Measurements from ENCODE around the gene MYO1G.
"Not testable (repeated sequence)": the region's sequence is repeated elsewhere in the genome, so short reads cannot be mapped to it uniquely, and the experiment has no call there.

MYO1G gene

DNA sequence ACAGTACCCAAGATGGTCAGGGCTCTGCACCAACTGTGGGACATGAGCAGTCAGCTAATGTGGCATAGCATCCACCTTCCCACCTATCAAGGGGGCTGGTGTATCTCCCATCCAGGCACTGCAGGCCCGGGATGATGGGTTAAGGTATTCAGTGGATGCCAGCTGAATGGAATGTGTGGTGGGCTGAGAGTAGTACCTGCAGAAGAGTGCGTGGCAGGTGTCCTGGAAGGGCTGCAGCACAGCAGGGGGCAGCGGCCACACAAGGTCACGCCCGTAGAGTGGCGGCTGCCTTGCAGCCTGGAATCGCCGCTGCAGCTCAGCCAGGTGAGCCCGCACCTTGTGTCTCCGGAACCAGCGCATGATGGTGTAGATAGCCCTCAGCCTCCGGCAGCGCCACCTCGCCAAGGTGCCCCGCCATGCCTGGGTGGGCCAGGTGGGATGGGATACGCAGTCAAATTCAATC, 13.3 kb downstream of the MYO1G start:
- DNase-seq: no peak

DNA sequence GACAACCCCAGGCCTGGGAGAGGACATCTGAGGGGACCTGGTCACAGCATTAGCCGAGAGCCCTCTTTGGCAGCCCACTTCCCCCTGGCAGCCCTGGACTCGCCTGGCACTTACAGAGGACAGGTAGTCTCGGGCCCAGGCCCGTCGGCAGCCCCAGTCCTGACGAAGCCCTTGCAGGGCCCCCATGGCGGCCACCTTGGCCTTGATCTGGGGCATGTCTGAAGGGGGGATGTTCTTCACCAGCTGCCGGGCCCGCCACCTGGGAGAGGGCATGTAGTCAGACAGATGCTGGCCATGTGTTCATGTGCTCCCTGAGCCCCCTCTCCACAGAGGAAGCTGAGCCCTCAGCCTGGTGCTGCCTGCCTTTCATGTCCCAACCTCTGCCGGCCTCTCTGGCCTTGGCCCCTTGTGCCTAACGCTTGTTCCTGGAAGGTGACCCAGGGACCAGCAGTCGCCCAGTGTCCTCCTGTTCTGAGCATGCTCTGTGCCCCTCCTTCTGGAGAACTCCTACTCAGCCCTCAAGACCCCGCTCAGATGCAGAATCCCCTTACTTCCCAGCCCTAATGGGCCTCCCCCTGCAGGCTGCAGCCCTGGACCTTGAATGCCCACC, 13.9 kb downstream of the MYO1G start:
- DNase-seq: peak; percentile 35

DNA sequence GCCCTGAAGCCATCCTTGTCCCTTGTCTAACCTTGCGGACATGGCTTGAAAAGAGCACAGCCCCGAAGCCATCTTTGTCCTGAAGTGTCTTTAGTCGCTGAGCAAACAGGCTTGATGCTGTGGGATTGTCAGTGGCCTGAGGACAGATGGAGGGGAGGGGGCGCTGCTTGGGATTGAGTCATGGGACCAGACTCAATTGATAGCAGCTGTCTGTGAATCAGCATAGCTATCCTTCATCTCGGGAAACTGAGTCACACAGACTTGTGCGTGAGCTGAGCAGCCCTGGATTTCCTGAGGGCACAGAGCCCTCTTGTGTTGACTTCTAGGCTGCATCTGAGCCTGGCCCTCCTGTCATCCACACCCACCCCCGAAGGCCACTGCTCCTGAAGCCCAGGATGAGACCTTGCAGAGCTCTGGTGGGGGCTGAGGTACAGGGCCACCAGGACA, 14.4 kb downstream of the MYO1G start:
- DNase-seq: peak; percentile 33

DNA sequence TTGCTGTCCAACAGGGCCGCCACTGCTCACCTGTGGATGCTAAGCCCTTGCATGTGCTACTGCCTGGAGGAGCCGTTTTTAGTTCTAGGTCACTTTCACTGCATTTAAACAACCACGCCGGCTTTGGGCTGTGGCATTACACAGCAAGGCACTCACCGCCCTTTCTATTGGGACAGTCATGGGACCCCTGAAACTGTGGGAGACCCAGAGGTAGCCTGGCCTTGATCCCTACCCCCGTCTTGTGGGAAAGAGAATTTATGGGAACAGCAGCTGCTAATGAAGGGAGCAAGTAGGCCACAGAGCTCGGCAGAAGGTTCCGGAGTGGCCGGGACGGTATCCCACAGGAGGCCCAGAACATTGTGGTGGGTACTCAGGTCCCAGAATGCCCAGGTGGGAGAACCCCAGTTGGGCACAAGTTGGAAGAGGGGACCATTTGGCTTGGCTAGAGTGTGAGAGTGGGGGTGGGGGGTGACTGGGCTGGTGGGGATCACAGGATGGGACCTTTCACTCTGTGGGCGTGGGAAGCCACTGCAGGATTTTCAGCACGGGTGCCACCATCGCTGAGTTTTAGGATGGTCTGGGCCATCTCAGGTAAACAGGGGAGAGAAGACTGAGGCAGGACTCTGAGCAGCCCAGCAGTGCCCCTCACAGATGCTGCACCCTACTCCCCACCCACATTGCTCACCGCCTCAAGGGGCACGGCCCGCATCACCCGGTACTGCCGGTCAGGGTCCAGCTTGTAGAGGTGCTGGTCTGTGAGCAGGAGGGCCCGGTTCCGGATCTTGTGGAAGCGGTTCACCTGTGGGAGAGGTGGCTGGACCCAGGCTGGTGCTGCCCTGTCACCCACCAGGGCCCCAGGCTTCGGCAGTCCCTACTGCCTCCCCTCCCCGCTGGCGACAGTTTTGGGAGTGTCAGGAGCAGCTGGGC, 15.2 kb downstream of the MYO1G start:
- no peak for DNase-seq

DNA sequence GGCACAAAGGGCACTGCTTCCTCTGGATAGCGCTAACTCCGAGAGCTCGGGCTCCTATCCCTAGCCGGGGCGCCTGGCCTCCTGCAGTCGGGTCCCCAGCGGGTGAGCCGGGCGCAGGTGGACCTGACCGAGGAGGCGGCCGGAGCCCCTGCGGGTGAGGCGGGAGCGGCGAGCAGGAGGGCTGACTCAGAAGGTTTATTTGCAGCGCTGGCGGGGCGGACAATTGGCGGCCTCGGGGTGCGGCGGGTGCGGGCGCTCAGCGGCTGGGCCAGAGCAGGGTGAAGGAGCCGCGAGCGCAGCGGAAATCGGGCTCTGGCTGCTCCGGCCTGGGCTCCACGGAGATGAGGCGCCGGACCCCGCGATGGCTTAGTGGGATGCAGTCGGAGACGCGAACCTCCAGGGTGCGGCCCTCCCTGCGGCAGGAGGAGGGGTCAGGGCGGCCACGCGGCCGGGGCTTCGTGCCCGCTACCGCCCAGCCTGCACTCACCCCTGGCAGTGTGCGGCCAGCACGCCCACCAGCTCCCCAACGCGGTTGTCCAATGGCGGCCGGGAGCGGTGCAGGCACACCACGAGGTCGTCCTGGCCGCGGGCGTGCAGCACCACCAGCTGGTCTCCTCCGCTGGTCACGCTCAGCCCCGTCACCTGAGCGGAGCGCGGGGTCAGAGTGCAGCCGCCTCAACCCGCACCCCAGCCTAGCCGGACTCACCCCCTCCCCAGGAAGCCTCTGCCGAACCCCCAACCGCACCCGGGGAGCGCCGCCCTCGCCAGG, 16.1 kb downstream of the MYO1G start:
- peak; percentile 37 for DNase-seq

DNA sequence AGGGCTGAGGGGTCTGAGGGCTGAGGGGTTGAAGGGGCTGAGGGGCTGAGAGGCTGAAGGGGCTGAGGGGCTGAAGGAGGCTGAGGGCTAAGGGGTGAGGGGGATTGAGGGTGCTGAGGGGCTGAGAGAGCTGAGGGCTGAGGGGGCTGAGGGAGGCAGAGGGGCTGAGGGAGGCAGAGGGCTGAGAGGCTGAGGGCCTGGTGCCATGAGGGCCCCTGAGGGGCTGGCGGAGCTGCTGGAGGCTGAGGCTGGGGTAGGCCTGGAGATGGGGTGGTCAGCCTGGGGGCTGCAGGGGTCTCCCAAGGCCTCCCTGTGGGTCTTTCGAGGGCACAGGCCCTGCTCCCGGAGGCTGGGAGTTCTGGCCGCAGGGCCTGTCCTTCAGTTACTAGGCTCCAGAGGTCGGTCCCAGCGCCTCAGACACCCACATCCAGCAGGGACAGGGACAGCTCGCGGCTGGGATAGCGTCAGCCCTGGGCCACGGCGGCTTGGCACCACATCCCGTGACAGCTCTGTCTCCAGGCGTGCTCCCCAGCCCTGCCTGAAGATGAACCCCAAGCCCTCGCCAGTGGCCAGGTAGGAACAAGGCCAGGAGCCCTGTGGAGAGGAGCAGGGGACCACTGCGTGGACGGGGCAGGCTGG, 16.9 kb downstream of the MYO1G start:
- peak; percentile 43 for DNase-seq

DNA sequence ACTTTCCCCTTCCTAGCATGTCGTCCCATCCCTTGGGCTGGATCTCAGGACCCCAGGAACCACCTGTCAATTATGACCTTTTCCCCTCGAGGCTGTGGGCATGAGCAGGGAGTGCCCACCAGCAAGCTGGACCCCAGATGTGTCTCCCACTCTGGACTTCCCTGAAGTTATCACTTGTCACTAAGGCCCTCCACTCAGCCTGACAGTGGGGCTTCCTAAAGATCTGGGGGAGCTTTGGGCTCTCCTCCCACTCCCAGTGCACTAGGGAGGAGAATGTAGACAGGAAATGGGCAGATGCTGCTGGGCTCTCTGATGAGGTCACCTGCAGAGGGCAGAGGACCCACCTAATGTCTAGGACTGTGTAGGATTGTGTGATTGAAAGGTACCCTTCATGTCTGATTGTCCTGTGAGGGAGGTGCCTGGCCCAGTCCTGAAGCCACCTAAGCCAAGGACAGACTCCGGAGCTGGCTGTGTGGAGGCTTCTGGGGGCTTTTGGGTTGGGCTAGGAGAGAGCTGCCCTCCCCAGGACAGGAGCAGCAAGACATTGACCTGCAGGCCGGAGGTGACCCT, 18.7 kb downstream of the MYO1G start:
- no peak for DNase-seq

DNA sequence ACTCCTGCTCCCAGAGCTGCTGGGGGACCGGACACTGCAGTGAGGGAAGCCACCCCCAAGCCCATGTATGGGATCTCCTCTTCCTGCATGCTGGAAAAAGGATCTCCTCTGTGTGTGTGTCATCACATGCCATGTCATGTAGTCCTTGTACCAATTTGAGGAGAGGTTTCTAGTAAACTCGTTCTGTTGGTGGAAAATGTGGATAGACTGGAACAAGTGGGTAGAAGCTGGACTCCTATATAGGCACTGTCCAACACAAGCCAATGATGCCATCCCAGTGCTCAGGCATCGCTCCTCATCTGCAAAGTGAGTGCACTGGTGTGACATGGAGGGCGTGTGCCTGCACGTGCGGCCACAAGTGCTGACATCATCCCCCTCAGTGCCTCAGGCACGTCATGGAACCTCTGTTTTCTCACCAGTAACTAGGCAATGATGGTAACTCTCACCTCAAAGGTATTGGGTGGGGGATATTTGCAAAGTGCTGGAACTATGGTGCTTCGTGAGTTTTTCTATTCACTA, 19.3 kb downstream of the MYO1G start:
- DNase-seq: peak; percentile 39

DNA sequence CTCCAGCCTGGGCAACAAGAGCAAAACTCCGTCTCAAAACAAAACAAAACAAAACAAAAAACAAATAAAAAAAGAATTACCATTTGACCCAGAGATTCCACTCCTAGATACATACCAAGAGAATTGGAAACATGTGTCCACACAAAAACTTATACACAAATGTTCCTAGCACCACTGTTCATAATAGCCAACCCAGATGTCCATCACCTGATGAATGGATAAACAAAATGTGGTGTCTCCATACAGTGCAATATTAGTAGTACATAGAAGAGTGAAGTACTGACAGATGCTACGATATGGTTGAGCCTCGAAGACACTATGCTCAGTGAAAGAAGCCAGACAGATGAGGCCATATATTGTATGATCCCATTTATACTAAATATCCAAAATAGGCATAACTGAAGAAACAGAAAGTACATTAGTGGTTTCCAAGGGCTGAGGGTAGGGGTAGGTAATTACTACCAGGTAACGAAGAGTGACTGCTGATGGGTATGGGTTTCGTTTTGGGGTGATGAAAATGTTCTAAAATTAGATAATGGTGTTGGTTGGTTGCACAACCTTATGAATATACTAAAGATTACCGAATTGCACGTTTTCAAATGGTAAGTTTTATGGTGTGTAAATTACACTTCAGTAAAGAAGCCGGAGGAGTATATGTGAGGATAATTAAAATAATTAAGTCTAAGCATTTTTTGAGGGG, 20.0 kb downstream of the MYO1G start:
- DNase-seq: no peak

DNA sequence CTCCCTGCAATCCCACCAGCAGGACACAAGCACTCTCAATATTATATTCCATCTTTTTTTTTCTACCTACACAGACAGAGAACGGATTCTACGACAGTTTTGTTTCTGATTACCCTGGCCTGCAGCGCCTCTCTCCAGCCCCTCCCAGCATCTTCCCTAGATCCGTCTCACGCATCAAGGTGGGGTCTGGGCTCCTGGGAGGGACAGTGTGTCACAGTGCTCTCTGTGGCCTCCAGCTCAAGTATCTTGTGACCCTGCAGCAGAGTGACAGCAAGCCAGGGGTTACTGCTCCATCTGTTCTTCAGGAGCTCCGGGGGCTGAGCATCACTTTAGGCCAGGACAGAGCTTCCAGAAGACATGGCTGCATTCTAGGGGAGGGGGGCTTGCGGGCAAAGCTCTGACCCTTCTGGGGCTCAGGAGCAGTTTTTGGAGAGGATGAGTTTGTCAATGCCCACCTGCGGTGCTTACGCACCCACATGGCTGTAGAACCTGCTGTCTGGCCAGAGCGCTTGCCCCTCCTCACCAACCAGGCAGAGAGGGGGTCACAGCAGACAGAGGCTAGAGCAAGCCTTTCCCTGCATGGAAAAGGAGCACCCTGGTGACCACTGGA, 22.6 kb downstream of the MYO1G start:
- no peak for DNase-seq

DNA sequence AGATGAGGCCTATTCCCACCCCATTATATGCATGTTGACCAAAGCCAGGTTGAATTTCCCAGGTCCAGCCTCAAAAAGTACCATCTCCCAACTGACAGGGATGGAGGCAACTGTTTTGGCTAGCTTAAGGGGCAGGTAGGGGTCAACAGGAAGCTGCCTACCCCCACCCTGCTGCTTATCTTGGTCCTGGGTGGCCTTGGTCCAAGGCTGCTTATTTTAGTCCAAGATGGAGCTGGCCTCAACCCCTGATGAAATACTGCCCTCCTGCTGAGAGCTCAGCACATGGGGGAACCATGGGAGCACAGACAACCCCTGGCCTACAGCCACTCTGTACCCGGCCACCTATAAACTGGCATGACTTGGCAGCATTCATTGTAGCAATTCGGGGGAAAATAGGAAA, 23.1 kb downstream of the MYO1G start:
- no peak for DNase-seq

DNA sequence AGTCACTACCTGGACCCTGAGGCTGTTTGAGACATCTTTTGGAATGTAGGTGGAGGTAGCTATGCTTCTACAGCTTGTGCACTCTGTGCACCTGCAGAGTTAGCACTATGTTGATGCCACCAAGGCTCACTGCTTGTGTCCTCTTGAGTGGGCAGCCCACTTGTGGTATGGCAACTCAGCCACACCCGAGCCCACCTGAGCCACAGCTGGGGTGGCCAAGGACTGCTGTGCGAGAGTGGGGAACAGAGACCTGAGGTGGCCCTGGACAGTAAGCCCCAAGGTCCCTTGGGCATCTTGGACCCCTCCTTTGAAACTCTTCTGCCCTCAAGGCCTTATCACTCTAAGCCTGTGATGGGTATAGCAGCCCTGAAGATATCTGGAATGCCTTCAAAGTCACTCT, 25.7 kb downstream of the MYO1G start:
- no peak for DNase-seq

DNA sequence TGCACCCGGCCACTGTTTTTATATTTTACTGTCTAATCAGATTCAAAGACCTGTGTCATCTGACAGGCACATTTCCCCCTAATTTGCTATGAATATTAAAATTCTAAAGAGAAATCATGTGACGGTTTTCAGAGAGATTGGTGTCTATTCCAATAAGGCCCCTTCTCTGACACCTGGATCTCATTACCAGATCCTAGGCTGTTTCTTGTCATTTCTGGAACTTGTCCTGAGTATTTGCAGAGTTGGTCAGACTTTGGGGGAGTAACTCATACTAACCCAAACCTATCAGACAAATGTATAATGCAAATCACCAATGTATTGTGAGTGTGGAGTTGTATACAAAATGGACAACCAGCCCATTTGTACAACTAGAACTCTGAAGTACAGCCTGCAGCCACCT, 29.5 kb downstream of the MYO1G start:
- DNase-seq: no peak

DNA sequence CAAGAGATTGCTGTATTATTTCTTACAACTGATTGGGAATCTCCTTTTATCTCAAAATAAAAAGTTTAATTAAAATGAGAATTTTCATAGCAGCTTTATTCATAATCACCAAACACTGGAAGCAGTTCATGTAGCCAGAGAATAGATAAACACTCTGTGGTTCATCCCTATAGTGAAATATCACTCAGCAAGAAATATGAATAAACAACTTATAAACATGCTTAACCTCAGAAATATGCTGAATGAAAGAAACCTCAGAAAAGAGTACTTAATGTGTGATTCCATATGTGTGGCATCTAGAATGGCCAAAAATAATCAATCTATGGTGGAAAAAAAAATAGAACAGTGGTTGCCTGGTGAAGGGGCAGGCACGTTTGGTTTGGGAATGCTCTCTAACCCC, 33.3 kb downstream of the MYO1G start:
- DNase-seq: no peak

DNA sequence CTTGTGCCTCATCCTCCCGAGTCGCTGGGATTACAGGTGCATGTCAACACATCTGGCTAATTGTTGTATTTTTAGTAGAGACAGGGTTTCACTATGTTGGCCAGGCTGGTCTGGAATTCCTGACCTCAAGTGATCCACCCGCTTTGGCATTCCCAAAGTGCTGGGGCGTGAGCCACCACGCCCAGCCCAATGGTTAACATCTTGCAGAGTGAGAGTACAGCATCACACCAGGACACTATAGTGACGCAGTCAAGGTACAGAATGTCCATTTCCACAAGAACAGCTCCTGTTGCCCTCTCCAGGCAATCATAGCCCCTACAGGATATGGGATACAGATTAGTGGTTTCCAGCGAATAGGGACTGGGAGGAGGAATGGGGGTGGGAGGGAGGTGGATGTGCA, 34.0 kb downstream of the MYO1G start:
- no peak for DNase-seq

DNA sequence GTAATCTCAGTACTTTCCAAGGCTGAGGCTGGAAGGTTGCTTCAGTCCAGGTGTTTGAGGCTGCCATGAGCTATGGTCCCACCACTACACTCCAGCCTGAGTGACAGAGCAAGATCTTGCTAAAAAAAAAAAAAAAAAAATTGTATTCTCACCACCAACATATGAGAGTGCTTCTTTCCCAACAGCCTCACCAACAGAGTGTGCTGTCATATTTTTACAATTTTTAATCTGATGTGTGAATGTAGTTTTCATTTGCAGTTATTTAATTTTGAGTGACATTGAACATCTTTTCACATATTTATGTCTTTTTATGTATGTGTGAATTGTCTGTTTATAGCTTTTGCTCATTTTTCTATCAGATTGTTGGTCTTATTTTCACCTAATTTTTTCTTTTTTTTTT, 35.2 kb downstream of the MYO1G start:
- no peak for DNase-seq

DNA sequence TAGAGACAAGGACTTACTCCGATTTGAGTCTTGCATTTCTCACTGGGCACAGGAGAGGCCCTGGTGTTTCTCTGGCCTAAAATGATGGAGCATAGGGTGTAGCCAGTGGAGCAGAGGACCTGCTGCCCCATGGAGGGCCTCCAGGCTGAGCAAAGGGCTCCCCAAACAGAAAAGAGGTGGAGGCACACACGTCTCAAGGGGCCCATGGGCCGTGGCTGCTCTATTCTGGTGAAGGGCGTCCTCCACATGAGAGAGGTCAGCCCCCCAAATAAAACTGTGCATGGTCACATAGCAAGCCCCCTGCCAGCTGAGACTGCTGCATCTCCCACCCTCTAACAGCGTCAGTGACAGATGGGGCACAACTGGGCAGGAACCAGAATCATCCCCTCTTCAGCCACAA, 41.4 kb downstream of the MYO1G start:
- no peak for DNase-seq

DNA sequence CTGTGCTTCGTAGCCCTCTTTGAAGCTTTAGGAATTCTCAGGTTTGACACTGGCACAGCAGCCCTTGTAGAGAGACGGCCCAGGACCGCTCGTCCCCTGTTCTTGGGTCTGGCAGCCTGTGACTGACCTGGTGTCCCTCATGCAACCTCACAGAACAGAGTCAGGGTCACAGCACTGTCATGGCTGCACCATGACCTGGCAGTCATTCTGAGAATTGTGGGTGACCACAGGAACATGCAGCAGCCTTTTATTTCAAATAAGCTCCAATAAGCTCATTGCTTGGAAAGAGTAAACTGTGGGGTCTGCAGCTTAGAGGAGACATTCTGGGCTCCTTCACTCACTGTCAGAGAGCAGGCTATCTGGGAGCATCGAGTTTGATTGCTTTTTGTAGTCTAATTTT, 42.5 kb downstream of the MYO1G start:
- no peak for DNase-seq

DNA sequence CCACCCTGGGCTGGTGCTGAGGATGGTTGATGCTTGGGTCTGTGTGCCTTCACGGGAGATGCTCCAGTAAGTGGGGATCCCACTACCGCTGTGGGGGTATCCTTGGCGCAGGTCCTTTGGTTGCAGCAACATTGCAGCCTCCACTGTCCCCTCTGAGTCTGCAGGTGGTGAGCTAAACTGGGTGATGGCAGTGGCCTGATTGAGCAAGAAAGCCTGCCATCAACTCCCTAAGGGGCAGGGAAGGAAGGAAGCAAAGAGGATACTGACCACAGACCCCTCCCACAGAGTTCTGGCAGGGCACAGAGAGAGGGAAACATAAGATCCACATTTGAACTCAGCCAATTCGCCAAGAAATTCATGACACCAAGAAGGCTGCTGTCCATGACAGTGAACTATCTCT, 43.2 kb downstream of the MYO1G start:
- DNase-seq: no peak

DNA sequence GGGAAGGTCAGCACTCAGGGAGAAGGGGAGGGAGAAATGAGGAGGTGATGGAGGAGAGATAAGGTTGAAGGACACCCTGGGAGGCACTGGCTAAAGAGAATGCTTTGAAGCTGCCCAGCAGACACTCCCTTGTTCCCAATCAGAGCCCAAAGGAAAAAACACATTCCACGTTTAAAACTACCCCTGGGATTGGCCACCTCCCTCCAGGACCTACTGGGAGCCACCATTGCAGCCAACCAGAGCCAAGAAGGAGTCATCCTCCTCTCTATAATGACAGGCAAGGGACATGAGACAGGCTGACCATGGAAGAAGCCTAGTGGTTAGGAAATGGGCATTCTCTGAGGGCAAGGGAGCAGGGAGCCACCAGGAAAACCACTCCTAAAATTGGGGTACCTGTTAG, 43.8 kb downstream of the MYO1G start:
- no peak for DNase-seq

DNA sequence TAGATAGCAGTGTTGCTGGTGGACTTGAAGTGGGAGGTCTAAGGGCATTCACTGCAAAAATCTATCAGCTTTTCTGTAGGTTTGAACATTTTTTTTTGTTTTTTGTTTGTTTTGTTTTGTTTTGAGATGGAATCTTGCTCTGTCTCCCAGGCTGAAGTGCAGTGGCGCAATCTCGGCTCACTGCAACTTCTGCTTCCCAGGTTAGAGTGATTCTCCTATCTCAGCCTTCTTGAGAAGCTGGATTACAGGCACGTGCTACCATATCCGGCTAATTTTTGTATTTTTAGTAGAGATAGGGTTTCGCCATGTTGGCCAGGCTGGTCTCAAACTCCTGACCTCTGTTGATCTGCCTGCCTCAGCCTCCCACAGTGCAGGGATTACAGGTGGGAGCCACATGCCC, 44.3 kb downstream of the MYO1G start:
- not testable (repeated sequence) for DNase-seq

Data from activated CD4-positive, CD25-positive, alpha-beta regulatory T cell treated with anti-CD3 and anti-CD28 coated beads, Interleukin-2, amount 50 U/mL, for 72 hours (primary cell).